A673 (cell line): ENCODE measurements around the gene NIT1.

ENCODE experiments used
- EZH2 ChIP-seq: fragments of 200-600 bp; sonication (generic); IDR thresholded peaks from 2 replicates; pipeline ENCODE4 v1.6.1; 2017; ENCODE audit warnings: borderline replicate concordance, low read depth, mild to moderate bottlenecking, mixed read lengths, antibody characterized with exemption, low read length; ENCODE audit not compliant: poor library complexity, severe bottlenecking
- TF ChIP-seq, protein P1 (sequence below): fragments of 300-800, 200-600 bp; sonication (generic); conservative IDR thresholded peaks from 2 replicates; pipeline ENCODE4 v1.5.1; 2017; ENCODE audit warnings: low read depth, mild to moderate bottlenecking, antibody characterized with exemption, low read length, moderate library complexity, mixed read lengths

DNA sequence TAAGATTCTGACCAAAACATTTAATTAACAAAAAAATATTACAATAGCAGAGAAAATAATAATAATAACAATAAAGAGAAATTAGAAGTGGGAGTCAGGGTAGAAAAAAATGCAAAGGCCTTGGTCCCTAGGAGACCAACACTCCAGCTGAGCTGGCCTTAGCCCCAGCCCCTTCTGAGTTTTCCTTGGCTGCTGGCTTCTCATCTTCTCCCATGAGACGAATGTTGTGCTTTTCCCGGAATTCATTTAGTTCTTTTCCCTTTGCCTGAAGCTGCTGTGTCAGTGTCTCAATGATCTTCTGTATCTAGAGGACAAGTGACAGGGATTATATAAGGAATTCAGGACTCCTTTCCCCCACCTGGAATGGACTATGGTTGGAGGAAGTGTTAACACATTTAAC lies 17.3 kb upstream of the NIT1 start:
- no peak for TF ChIP-seq EZH2
- TF ChIP-seq, protein P1, sequence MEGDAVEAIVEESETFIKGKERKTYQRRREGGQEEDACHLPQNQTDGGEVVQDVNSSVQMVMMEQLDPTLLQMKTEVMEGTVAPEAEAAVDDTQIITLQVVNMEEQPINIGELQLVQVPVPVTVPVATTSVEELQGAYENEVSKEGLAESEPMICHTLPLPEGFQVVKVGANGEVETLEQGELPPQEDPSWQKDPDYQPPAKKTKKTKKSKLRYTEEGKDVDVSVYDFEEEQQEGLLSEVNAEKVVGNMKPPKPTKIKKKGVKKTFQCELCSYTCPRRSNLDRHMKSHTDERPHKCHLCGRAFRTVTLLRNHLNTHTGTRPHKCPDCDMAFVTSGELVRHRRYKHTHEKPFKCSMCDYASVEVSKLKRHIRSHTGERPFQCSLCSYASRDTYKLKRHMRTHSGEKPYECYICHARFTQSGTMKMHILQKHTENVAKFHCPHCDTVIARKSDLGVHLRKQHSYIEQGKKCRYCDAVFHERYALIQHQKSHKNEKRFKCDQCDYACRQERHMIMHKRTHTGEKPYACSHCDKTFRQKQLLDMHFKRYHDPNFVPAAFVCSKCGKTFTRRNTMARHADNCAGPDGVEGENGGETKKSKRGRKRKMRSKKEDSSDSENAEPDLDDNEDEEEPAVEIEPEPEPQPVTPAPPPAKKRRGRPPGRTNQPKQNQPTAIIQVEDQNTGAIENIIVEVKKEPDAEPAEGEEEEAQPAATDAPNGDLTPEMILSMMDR, result no peak
